ENCODE measurements around the gene LKAAEAR1.

Gene LKAAEAR1

GRCh38 chr20:64048402-64049044 is 35.7 kb downstream of the LKAAEAR1 start:
- no peak for DNase-seq

GRCh38 chr20:64047968-64048401 is 36.2 kb downstream of the LKAAEAR1 start:
- no peak for DNase-seq

- no peak for DNase-seq
Measured at GRCh38 chr20:64047046-64047389, 37.2 kb downstream of the LKAAEAR1 start.

- no peak for DNase-seq
Measured at GRCh38 chr20:64045346-64046011, 38.7 kb downstream of the LKAAEAR1 start.

- DNase-seq, result no peak
Measured at GRCh38 chr20:64044484-64045247, 39.5 kb downstream of the LKAAEAR1 start.

- DNase-seq, result no peak
Measured at GRCh38 chr20:64043768-64044167, 40.4 kb downstream of the LKAAEAR1 start.

- DNase-seq, result no peak
Measured at GRCh38 chr20:64042054-64042781, 42.0 kb downstream of the LKAAEAR1 start.

- no peak for DNase-seq
Measured at GRCh38 chr20:64041781-64042053, 42.5 kb downstream of the LKAAEAR1 start.

GRCh38 chr20:64041040-64041780 is 43.0 kb downstream of the LKAAEAR1 start:
- no peak for DNase-seq

GRCh38 chr20:64040231-64041039 is 43.8 kb downstream of the LKAAEAR1 start:
- DNase-seq, result no peak

- no peak for DNase-seq
Measured at GRCh38 chr20:64039293-64040160, 44.7 kb downstream of the LKAAEAR1 start.

- peak; percentile 72 for DNase-seq
Measured at GRCh38 chr20:64038565-64039292, 45.5 kb downstream of the LKAAEAR1 start.

GRCh38 chr20:64038224-64038564 is 46.0 kb downstream of the LKAAEAR1 start:
- DNase-seq, result no peak

GRCh38 chr20:64037498-64038213 is 46.5 kb downstream of the LKAAEAR1 start:
- DNase-seq, result no peak

- no peak for DNase-seq
Measured at GRCh38 chr20:64037199-64037497, 47.0 kb downstream of the LKAAEAR1 start.

GRCh38 chr20:64036346-64037198 is 47.6 kb downstream of the LKAAEAR1 start:
- peak; percentile 25 for DNase-seq

GRCh38 chr20:64035933-64036345 is 48.3 kb downstream of the LKAAEAR1 start, which contains the start of gene C20orf204:
Gene C20orf204 (plus strand): TSS chr20:64036182. CDS start chr20:64036324, 142 bp downstream.
- DNase-seq, result no peak

GRCh38 chr20:64035066-64035932 is 48.9 kb downstream of the LKAAEAR1 start:
- peak; percentile 49 for DNase-seq

Measured in stimulated activated CD4-positive, alpha-beta T cell treated with anti-CD3 and anti-CD28 coated beads, Interleukin-1b, Interleukin-23, amount 100 ng/mL, for 48 hours (primary cell).